HCT116 (cell line): ENCODE measurements around the gene LUC7L. TPM values are rescaled to one million over a fixed set of nuclear protein-coding genes. Genes with fewer than 3 reads are reported as not detected.

Experiments used
- ATAC-seq: fragments of 200-7000 bp; cut with Tn5 transposase; 2 replicates; pipeline ENCODE4 v1.9.1; 2020; ENCODE audit warnings: mild to moderate bottlenecking, moderate library complexity
- BruUV-seq: library from RNA; stranded (reverse); fragments of 400-500 nt; replicated peaks from 2 replicates; lab custom pipeline; 2021; lab: Mats Ljungman, UMichigan
- CTCF ChIA-PET: fragments of 300-600 bp; sonication (Branson Sonifier 250); formaldehyde crosslinking; loops from one replicate; lab custom pipeline; 2021; ENCODE audit warnings: antibody characterized with exemption; lab: Charles Lee
- POLR2A ChIA-PET: fragments of 300-600, 350-600 bp; sonication (Branson Sonifier 250); formaldehyde crosslinking; loops from one replicate; lab custom pipeline; 2021; ENCODE audit warnings: antibody characterized with exemption; lab: Charles Lee
- RAD21 ChIA-PET, 2 experiments: fragments of 300-600 bp; sonication (Branson Sonifier 250); formaldehyde crosslinking; loops; one replicate each; lab custom pipeline; 2023; ENCODE audit warnings: low total read pairs in 2 of 2; ENCODE audit not compliant: uncharacterized antibody in 2 of 2, unreplicated experiment in 2 of 2, low non-redundant PET in 1 of 2; lab: Charles Lee
- DNase-seq: peaks from one replicate; pipeline ENCODE4 v3.0.0-alpha.2; 2010; ENCODE audit warnings: low read depth, low spot score
- H2AFZ ChIP-seq: fragments of 200-600 bp; shearing (Covaris generic), sonication (generic); 2 replicates; pipeline ENCODE4 v1.6.1; 2017; ENCODE audit warnings: low read depth, mixed run types, mixed read lengths, antibody characterized with exemption, low read length; ENCODE audit not compliant: poor library complexity, severe bottlenecking
- H3K27ac ChIP-seq: 2 replicates; pipeline ENCODE4 v1.5.1; 2012; ENCODE audit warnings: low read depth, low read length
- H3K27me3 ChIP-seq: fragments of 200-600 bp; sonication (generic); 2 replicates; pipeline ENCODE4 v1.6.1; 2016; ENCODE audit warnings: mixed run types, low read length, mixed read lengths; ENCODE audit not compliant: insufficient read depth
- H3K36me3 ChIP-seq, 2 experiments: fragments of 200-500 bp in 1 of 2; fragments of 200-600 bp in 1 of 2; sonication (Bioruptor generic) in 1 of 2; sonication (generic) in 1 of 2; 2 replicates each; pipeline versions ENCODE4 v1.5.1 to v1.6.1; 2014 to 2016; ENCODE audit warnings: low read length in 2 of 2, inconsistent platforms in 1 of 2, mixed read lengths in 1 of 2, mixed run types in 1 of 2; ENCODE audit not compliant: insufficient read depth in 2 of 2, control insufficient read depth in 1 of 2
- H3K4me1 ChIP-seq, 2 experiments: fragments of 200-600 bp in 1 of 2; sonication (generic) in 1 of 2; 2 replicates each; pipeline versions ENCODE4 v1.5.1 to v1.6.1; 2012 to 2017; ENCODE audit warnings: low read length in 2 of 2, inconsistent platforms in 1 of 2, mild to moderate bottlenecking in 1 of 2, mixed read lengths in 1 of 2, mixed run types in 1 of 2, moderate library complexity in 1 of 2; ENCODE audit not compliant: insufficient read depth in 2 of 2, control insufficient read depth in 1 of 2
- H3K4me2 ChIP-seq: fragments of 200-600 bp; sonication (generic); 2 replicates; pipeline ENCODE4 v1.6.1; 2017; ENCODE audit warnings: mixed run types, low read length, mixed read lengths
- H3K4me3 ChIP-seq, 2 experiments: fragments of 200-600 bp in 1 of 2; sonication (generic) in 1 of 2; replicated peaks in 1 of 2; 2 replicates each; pipeline ENCODE4 v1.5.1; 2011 to 2016; ENCODE audit warnings: low read length in 2 of 2, control low read depth in 1 of 2, low read depth in 1 of 2, mild to moderate bottlenecking in 1 of 2, mixed read lengths in 1 of 2, mixed run types in 1 of 2
- H3K79me2 ChIP-seq: fragments of 200-600 bp; sonication (generic); 2 replicates; pipeline ENCODE4 v1.6.1; 2017; ENCODE audit warnings: mild to moderate bottlenecking, mixed run types, low read length, moderate library complexity, mixed read lengths; ENCODE audit not compliant: insufficient read depth
- H3K9ac ChIP-seq: fragments of 200-600 bp; sonication (generic); 2 replicates; pipeline ENCODE4 v1.6.1; 2016; ENCODE audit warnings: low read length, mixed read lengths
- H3K9me2 ChIP-seq: fragments of 200-600 bp; sonication (generic), shearing (Covaris generic); 2 replicates; pipeline ENCODE4 v1.6.1; 2017; ENCODE audit warnings: mixed run types, mild to moderate bottlenecking, moderate library complexity; ENCODE audit not compliant: insufficient read depth
- H3K9me3 ChIP-seq, 2 experiments: fragments of 200-500 bp in 1 of 2; fragments of 200-600 bp in 1 of 2; sonication (Bioruptor generic) in 1 of 2; sonication (generic) in 1 of 2; 2 replicates each; pipeline ENCODE4 v1.6.1; 2014 to 2017; ENCODE audit warnings: low read length in 2 of 2, mixed read lengths in 2 of 2, inconsistent platforms in 1 of 2, low read depth in 1 of 2, mild to moderate bottlenecking in 1 of 2, mixed run types in 1 of 2, moderate library complexity in 1 of 2; ENCODE audit not compliant: control insufficient read depth in 1 of 2, insufficient read depth in 1 of 2
- H4K20me1 ChIP-seq: fragments of 200-600 bp; sonication (generic), shearing (Covaris generic); 2 replicates; pipeline ENCODE4 v1.6.1; 2017; ENCODE audit warnings: mixed run types, mild to moderate bottlenecking, moderate library complexity; ENCODE audit not compliant: insufficient read depth
- CBX3 ChIP-seq: IDR thresholded peaks from 2 replicates; pipeline ENCODE4 v1.6.1; 2012; ENCODE audit warnings: low read depth
- CEBPB ChIP-seq: IDR thresholded peaks from 2 replicates; pipeline ENCODE4 v1.6.1; 2012; ENCODE audit warnings: low read depth
- EGR1 ChIP-seq: IDR thresholded peaks from 2 replicates; pipeline ENCODE4 v1.6.1; 2012; ENCODE audit warnings: low read depth
- ELF1 ChIP-seq: IDR thresholded peaks from 2 replicates; pipeline ENCODE4 v1.6.1; 2012; ENCODE audit warnings: low read depth, borderline replicate concordance
- EZH2 ChIP-seq: fragments of 200-600 bp; sonication (generic); IDR thresholded peaks from 2 replicates; pipeline ENCODE4 v1.6.1; 2017; ENCODE audit warnings: antibody characterized with exemption, mixed run types
- EZH2phosphoT487 ChIP-seq: fragments of 200-600 bp; IDR thresholded peaks from 2 replicates; pipeline ENCODE4 v1.6.1; 2018; ENCODE audit warnings: antibody characterized with exemption, borderline replicate concordance
- JUND ChIP-seq: IDR thresholded peaks from 2 replicates; pipeline ENCODE4 v1.6.1; 2012
- MAX ChIP-seq: IDR thresholded peaks from 2 replicates; pipeline ENCODE4 v1.6.1; 2012
- POLR2A ChIP-seq: IDR thresholded peaks from 2 replicates; pipeline ENCODE4 v1.7.0; 2011; ENCODE audit warnings: borderline replicate concordance; ENCODE audit not compliant: insufficient read depth, insufficient read length; ENCODE audit errors: extremely low read depth
- POLR2AphosphoS5 ChIP-seq: IDR thresholded peaks from 2 replicates; pipeline ENCODE4 v1.6.1; 2011; ENCODE audit warnings: mild to moderate bottlenecking, low read depth, low read length, moderate library complexity
- RAD21 ChIP-seq: IDR thresholded peaks from 2 replicates; pipeline ENCODE4 v1.6.1; 2012; ENCODE audit warnings: low read depth, mild to moderate bottlenecking
- SIN3A ChIP-seq: IDR thresholded peaks from 2 replicates; pipeline ENCODE4 v1.6.1; 2012; ENCODE audit warnings: low read depth
- SP1 ChIP-seq: IDR thresholded peaks from 2 replicates; pipeline ENCODE4 v1.6.1; 2012; ENCODE audit warnings: low read depth
- SRF ChIP-seq: IDR thresholded peaks from 2 replicates; pipeline ENCODE4 v1.6.1; 2012; ENCODE audit warnings: low read depth
- ZNF274 ChIP-seq: fragments of 200-500 bp; sonication (Bioruptor generic); IDR thresholded peaks from 2 replicates; pipeline ENCODE4 v1.6.1; 2014; ENCODE audit warnings: mild to moderate bottlenecking, low read depth, low read length, inconsistent platforms
- intact Hi-C: fragments of 100-400 bp; cut with micrococcal nuclease; formaldehyde crosslinking; loops from 2 replicates; pipeline ENCODE4 v1.10.0; 2022
- total RNA-seq: library from RNA; stranded (reverse); gene quantifications from one replicate; pipeline ENCODE4 v1.2.1, GENCODE V29; 2021; ENCODE audit not compliant: unreplicated experiment
- TF ChIP-seq, protein P1 (sequence below), 3 experiments: fragments of 200-600 bp in 1 of 3; sonication (generic) in 1 of 3; IDR thresholded peaks in 2 of 3; conservative IDR thresholded peaks in 1 of 3; 2 replicates each; pipeline ENCODE4 v1.5.1; 2012 to 2017; ENCODE audit warnings: low read depth in 2 of 3, low read length in 2 of 3, antibody characterized with exemption in 1 of 3, borderline replicate concordance in 1 of 3, control low read depth in 1 of 3, mild to moderate bottlenecking in 1 of 3, mixed read lengths in 1 of 3, mixed run types in 1 of 3, moderate library complexity in 1 of 3; ENCODE audit not compliant: insufficient read depth in 1 of 3

LUC7L gene
- total RNA-seq, 1 experiment from 2014 or later: 50.5 TPM

GRCh38 chr16:180101-180675, 49.1 kb downstream of the LUC7L start, which contains the start of gene HBQ1 (continued):
- TF ChIP-seq CBX3 (no peak), RAD21 (no peak), EZH2 (no peak), EGR1 (no peak)

- intact Hi-C loops: no loop called here
- Histone ChIP-seq H3K36me3 (no peaks in the 10 kb centered on the region), H3K9me2 (no peaks in the 10 kb centered on the region), H3K4me1 (peaks cover 0 to 5% of the 10 kb centered on the region in 2 experiments; a peak in 1 of 4 replicates), H3K27ac (no peak overlapping the region), H3K27me3 (no peaks in the 10 kb centered on the region), H4K20me1 (no peaks in the 10 kb centered on the region), H3K4me2 (no peak overlapping the region), H2AFZ (no peak overlapping the region), H3K9me3 (no peaks in the 10 kb centered on the region), H3K9ac (no peak overlapping the region), H3K4me3 (no peak overlapping the region), H3K79me2 (no peaks in the 10 kb centered on the region)
- no peak for ATAC-seq
- RAD21 ChIA-PET: no interaction called here
- CTCF ChIA-PET: no interaction called here
- no peak for TF ChIP-seq SRF
- TF ChIP-seq SP1: no peak
- TF ChIP-seq EZH2phosphoT487: no peak
- TF ChIP-seq, protein P1, sequence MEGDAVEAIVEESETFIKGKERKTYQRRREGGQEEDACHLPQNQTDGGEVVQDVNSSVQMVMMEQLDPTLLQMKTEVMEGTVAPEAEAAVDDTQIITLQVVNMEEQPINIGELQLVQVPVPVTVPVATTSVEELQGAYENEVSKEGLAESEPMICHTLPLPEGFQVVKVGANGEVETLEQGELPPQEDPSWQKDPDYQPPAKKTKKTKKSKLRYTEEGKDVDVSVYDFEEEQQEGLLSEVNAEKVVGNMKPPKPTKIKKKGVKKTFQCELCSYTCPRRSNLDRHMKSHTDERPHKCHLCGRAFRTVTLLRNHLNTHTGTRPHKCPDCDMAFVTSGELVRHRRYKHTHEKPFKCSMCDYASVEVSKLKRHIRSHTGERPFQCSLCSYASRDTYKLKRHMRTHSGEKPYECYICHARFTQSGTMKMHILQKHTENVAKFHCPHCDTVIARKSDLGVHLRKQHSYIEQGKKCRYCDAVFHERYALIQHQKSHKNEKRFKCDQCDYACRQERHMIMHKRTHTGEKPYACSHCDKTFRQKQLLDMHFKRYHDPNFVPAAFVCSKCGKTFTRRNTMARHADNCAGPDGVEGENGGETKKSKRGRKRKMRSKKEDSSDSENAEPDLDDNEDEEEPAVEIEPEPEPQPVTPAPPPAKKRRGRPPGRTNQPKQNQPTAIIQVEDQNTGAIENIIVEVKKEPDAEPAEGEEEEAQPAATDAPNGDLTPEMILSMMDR (IDR thresholded peaks at IDR 0.05 in 2 of 3, conservative IDR thresholded peaks at IDR 0.05 in 1 of 3; ENCODE audit: borderline replicate concordance in 1 of 3, insufficient read depth in 1 of 3, low read depth in 2 of 3, low read length in 2 of 3): no peak
- no peak for TF ChIP-seq RAD21
- no peak for TF ChIP-seq ELF1
- no peak for TF ChIP-seq ZNF274
- no peak for TF ChIP-seq MAX
- TF ChIP-seq SIN3A: no peak
- TF ChIP-seq CBX3: no peak
- TF ChIP-seq JUND: no peak
- TF ChIP-seq CEBPB: no peak
- TF ChIP-seq POLR2AphosphoS5: no peak
- no peak for TF ChIP-seq POLR2A
- POLR2A ChIA-PET: no interaction called here
- DNase-seq: no peak
- no TSS peak for BruUV-seq
Observed at GRCh38 chr16:179211-180092, 49.8 kb downstream of the LUC7L start.
